ENCODE measurements around the gene ZNG1B.
"Not testable (repeated sequence)": the region's sequence is repeated elsewhere in the genome, so short reads cannot be mapped to it uniquely, and the experiment has no call there.

- TF ChIP-seq YY1 (IDR thresholded peaks at IDR 0.05; ENCODE audit: insufficient read depth, insufficient read length); ZNF274 (IDR thresholded peaks at IDR 0.05; ENCODE audit: low read depth, low read length); SUZ12 (IDR thresholded peaks at IDR 0.05; ENCODE audit: extremely low read depth, insufficient read depth, insufficient read length): not testable (repeated sequence)
These were observed 59.0 kb downstream of the ZNG1B start for GRCh38 chr2:113496527-113496926.

Data from NT2/D1 (cell line).